PFSK-1 (cell line): ENCODE measurements around the gene C3orf18.

ENCODE experiments used
- POLR2AphosphoS5 ChIP-seq: IDR thresholded peaks from 2 replicates; pipeline ENCODE4 v1.6.1; 2012; ENCODE audit warnings: low read depth, mild to moderate bottlenecking, control low read depth, low read length, moderate library complexity
- REST ChIP-seq, 2 experiments: IDR thresholded peaks; 2 replicates each; pipeline versions ENCODE4 v1.6.1 to v1.8.0; 2011 to 2012; ENCODE audit warnings: low read depth in 2 of 2, low read length in 2 of 2, control low read depth in 1 of 2, inconsistent platforms in 1 of 2, mild to moderate bottlenecking in 1 of 2, moderate library complexity in 1 of 2; ENCODE audit not compliant: insufficient read depth in 1 of 2
- SIN3A ChIP-seq: IDR thresholded peaks from 2 replicates; pipeline ENCODE4 v1.6.1; 2012; ENCODE audit warnings: mild to moderate bottlenecking, low read length, moderate library complexity, borderline replicate concordance; ENCODE audit not compliant: insufficient read depth
- TAF1 ChIP-seq: IDR thresholded peaks from 2 replicates; pipeline ENCODE4 v1.6.1; 2012; ENCODE audit warnings: low read length, control low read depth, borderline replicate concordance; ENCODE audit not compliant: insufficient read depth

GRCh38 chr3:50517721-50518206 lies 49.8 kb downstream of the C3orf18 start:
- no peak for TF ChIP-seq POLR2AphosphoS5
- TF ChIP-seq REST (IDR thresholded peaks at IDR 0.05; ENCODE audit: insufficient read depth in 1 of 2, low read depth in 2 of 2, low read length in 2 of 2): no peak
- TF ChIP-seq TAF1: no peak
- no peak for TF ChIP-seq SIN3A
